ENCODE measurements around the gene ARMCX4. TPM values are rescaled to one million over a fixed set of nuclear protein-coding genes. Genes with fewer than 3 reads are reported as not detected.

Gene ARMCX4
- total RNA-seq, 2 experiments from 2014 or later = not detected

DNA sequence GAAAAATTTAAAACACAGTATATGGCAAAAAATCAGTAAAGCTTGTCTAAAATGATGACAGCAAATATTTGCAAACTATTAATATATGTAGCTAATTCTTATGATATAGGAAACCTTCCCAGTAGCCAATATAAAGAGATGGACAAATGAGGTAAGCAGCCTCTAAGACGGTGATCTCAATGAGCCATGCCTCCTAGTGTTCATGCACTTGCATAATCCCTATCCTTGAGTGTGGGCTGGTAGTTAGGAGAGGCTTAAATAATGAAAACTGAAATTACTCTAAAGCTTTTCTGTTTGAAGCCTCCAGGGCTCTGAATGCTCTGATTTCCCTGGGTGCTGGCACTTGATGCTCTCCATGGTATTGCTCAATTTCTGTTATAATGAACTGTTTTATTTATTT lies 24.6 kb upstream of the ARMCX4 start:
- TF ChIP-seq EZH2phosphoT487 (IDR thresholded peaks at IDR 0.05; ENCODE audit: borderline replicate concordance, low read depth, low read length) (no peak), CTCF (conservative IDR thresholded peaks at IDR 0.05; ENCODE audit: low read length) (no peak)
- POLR2A ChIA-PET = no interaction called here
- no peaks in the 10 kb centered on the region for H3K9me2 ChIP-seq (ENCODE audit: insufficient read depth, low read length)

DNA sequence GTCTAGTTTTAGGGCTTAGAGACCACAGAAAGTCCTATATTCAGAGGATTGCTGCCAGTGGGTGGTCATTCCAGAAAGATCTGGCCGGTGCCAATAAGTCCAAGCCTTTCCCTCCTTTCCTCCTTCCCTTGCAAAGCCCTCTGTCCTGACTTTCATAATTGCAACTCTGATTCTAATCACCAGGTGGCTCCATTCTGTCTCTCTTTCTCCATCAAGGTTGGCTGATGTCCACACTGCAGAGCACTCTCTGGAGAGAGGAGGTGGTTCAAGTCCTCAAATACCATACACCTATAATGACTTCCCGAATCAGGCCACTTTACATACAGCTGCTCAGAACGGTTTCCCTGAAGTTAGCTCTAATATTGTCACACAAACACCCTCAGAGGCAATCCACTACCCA lies 22.4 kb upstream of the ARMCX4 start:
- Histone ChIP-seq H3K79me2 (ENCODE audit: insufficient read depth, low read depth, low read length) (no peaks in the 10 kb centered on the region), H2AFZ (ENCODE audit: low read length) (no peak overlapping the region), H4K20me1 (ENCODE audit: insufficient read depth, low read length) (no peaks in the 10 kb centered on the region), H3K27ac (ENCODE audit: low read depth, low read length, poor library complexity, severe bottlenecking) (no peak overlapping the region), H3K9me2 (ENCODE audit: insufficient read depth, low read length) (no peaks in the 10 kb centered on the region), H3K4me1 (ENCODE audit: insufficient read depth, low read length, poor library complexity, severe bottlenecking) (no peaks in the 10 kb centered on the region), H3K4me3 (ENCODE audit: low read depth, low read length, poor library complexity, severe bottlenecking) (no peak overlapping the region), H3K9me3 (ENCODE audit: low read length) (no peaks in the 10 kb centered on the region), H3K4me2 (ENCODE audit: low read length) (no peak overlapping the region), H3K36me3 (ENCODE audit: insufficient read depth, low read length) (no peaks in the 10 kb centered on the region)
- POLR2A ChIA-PET = no interaction called here
- intact Hi-C loops (cut with micrococcal nuclease; ENCODE audit: unreplicated experiment) = no loop called here
- CTCF ChIA-PET (ENCODE audit: unreplicated experiment) = no interaction called here
- BruUV-seq (replicated peaks) = no TSS peak
- TF ChIP-seq CTCF (conservative IDR thresholded peaks at IDR 0.05; ENCODE audit: low read length) (peak; percentile 41; the same call in 1 of the 2 replicates), EZH2phosphoT487 (IDR thresholded peaks at IDR 0.05; ENCODE audit: borderline replicate concordance, low read depth, low read length) (no peak)
- peak; percentile 8 for DNase-seq (ENCODE audit: low spot score)

More for the DNA sequence above, 24.6 kb upstream of the ARMCX4 start:
- no peaks in the 10 kb centered on the region for H3K79me2 ChIP-seq (ENCODE audit: insufficient read depth, low read depth, low read length)
- H3K9me3 ChIP-seq (ENCODE audit: low read length) = no peaks in the 10 kb centered on the region
- no peak overlapping the region for H3K4me2 ChIP-seq (ENCODE audit: low read length)
- H3K4me3 ChIP-seq (ENCODE audit: low read depth, low read length, poor library complexity, severe bottlenecking) = no peak overlapping the region
- no peaks in the 10 kb centered on the region for H3K4me1 ChIP-seq (ENCODE audit: insufficient read depth, low read length, poor library complexity, severe bottlenecking)
- BruUV-seq (replicated peaks) = no TSS peak
- H4K20me1 ChIP-seq (ENCODE audit: insufficient read depth, low read length) = no peaks in the 10 kb centered on the region
- DNase-seq (ENCODE audit: low spot score) = no peak
- H3K36me3 ChIP-seq (ENCODE audit: insufficient read depth, low read length) = no peaks in the 10 kb centered on the region
- no peak overlapping the region for H3K27ac ChIP-seq (ENCODE audit: low read depth, low read length, poor library complexity, severe bottlenecking)
- H2AFZ ChIP-seq (ENCODE audit: low read length) = no peak overlapping the region
- CTCF ChIA-PET (ENCODE audit: unreplicated experiment) = no interaction called here
- intact Hi-C loops (cut with micrococcal nuclease; ENCODE audit: unreplicated experiment) = no loop called here

- Histone ChIP-seq H3K9me2 (ENCODE audit: insufficient read depth, low read length) (no peaks in the 10 kb centered on the region), H3K27ac (ENCODE audit: low read depth, low read length, poor library complexity, severe bottlenecking) (no peak overlapping the region), H3K9me3 (ENCODE audit: low read length) (no peaks in the 10 kb centered on the region), H4K20me1 (ENCODE audit: insufficient read depth, low read length) (no peaks in the 10 kb centered on the region), H3K4me3 (ENCODE audit: low read depth, low read length, poor library complexity, severe bottlenecking) (no peak overlapping the region), H3K79me2 (ENCODE audit: insufficient read depth, low read depth, low read length) (no peaks in the 10 kb centered on the region), H3K36me3 (ENCODE audit: insufficient read depth, low read length) (no peaks in the 10 kb centered on the region), H2AFZ (ENCODE audit: low read length) (no peak overlapping the region), H3K4me1 (ENCODE audit: insufficient read depth, low read length, poor library complexity, severe bottlenecking) (no peaks in the 10 kb centered on the region), H3K4me2 (ENCODE audit: low read length) (no peak overlapping the region)
- no peak for DNase-seq (ENCODE audit: low spot score)
- ChIA-PET POLR2A (no interaction called here), CTCF (ENCODE audit: unreplicated experiment) (no interaction called here)
- BruUV-seq (replicated peaks) = no TSS peak
- TF ChIP-seq CTCF (conservative IDR thresholded peaks at IDR 0.05; ENCODE audit: low read length) (no peak), EZH2phosphoT487 (IDR thresholded peaks at IDR 0.05; ENCODE audit: borderline replicate concordance, low read depth, low read length) (no peak)
- intact Hi-C loops (cut with micrococcal nuclease; ENCODE audit: unreplicated experiment) = no loop called here
These were observed 6.9 kb upstream of the ARMCX4 start for GRCh38 chrX:101478366-101478765.

Data from OCI-LY7 (cell line).